GM19467 (cell line): Measurements from ENCODE around the gene DNM3.

Source experiments
- ATAC-seq: cut with Tn5 transposase; IDR thresholded peaks from one replicate; pipeline ENCODE4 v1.9.1; 2021; ENCODE audit warnings: mild to moderate bottlenecking, moderate library complexity; ENCODE audit not compliant: unreplicated experiment

Gene DNM3

GRCh38 chr1:172400722-172401105 lies 559.4 kb downstream of the DNM3 start:
- ATAC-seq, result no peak

- ATAC-seq, result no peak
Observed at GRCh38 chr1:172401477-172401876, 560.2 kb downstream of the DNM3 start.

- ATAC-seq, result no peak
Observed at GRCh38 chr1:172401892-172402291, 560.6 kb downstream of the DNM3 start.

GRCh38 chr1:172402878-172403569 lies 561.7 kb downstream of the DNM3 start:
- no peak for ATAC-seq

- ATAC-seq, result no peak
Observed at GRCh38 chr1:172404121-172404520, 562.8 kb downstream of the DNM3 start.

- ATAC-seq, result no peak
Observed at GRCh38 chr1:172405912-172406311, 564.6 kb downstream of the DNM3 start.

- ATAC-seq, result no peak
Observed at GRCh38 chr1:172406968-172407367, 565.7 kb downstream of the DNM3 start.

- no peak for ATAC-seq
Observed at GRCh38 chr1:172408958-172409357, 567.7 kb downstream of the DNM3 start.

- ATAC-seq, result no peak
Observed at GRCh38 chr1:172410027-172410426, 568.7 kb downstream of the DNM3 start.

- no peak for ATAC-seq
Observed at GRCh38 chr1:172411791-172412338, 570.6 kb downstream of the DNM3 start.

GRCh38 chr1:172414331-172414730 lies 573.0 kb downstream of the DNM3 start:
- no peak for ATAC-seq

GRCh38 chr1:172416496-172417035 lies 575.3 kb downstream of the DNM3 start:
- no peak for ATAC-seq

- ATAC-seq, result no peak
Observed at GRCh38 chr1:172417557-172417956, 576.3 kb downstream of the DNM3 start.

- no peak for ATAC-seq
Observed at GRCh38 chr1:172420385-172420784, 579.1 kb downstream of the DNM3 start, which contains the start of gene C1orf105. Gene C1orf105 (plus strand): TSS chr1:172420685. CDS start chr1:172420886, 201 bp downstream.

- ATAC-seq, result no peak
Observed at GRCh38 chr1:172421974-172422604, 580.8 kb downstream of the DNM3 start.

- no peak for ATAC-seq
Observed at GRCh38 chr1:172423336-172423735, 582.0 kb downstream of the DNM3 start.

GRCh38 chr1:172425339-172425738 lies 584.0 kb downstream of the DNM3 start:
- ATAC-seq, result no peak

- ATAC-seq, result no peak
Observed at GRCh38 chr1:172427191-172427590, 585.9 kb downstream of the DNM3 start.

GRCh38 chr1:172429331-172430127 lies 588.2 kb downstream of the DNM3 start:
- no peak for ATAC-seq

- ATAC-seq, result no peak
Observed at GRCh38 chr1:172430128-172430454, 588.8 kb downstream of the DNM3 start.

GRCh38 chr1:172431204-172431603 lies 589.9 kb downstream of the DNM3 start:
- ATAC-seq, result no peak
